ENCODE data around the gene MRC2. TPM values are rescaled to one million over a fixed set of nuclear protein-coding genes. Genes with fewer than 3 reads are reported as not detected.

MRC2 gene
- total and polyA plus RNA-seq, 9 of the 15 experiments (the other 6 are each of a cell fraction or from before 2014, with no cell fraction given) = 0.28 to 11.5 (median 6.6) TPM

GRCh38 chr17:62692721-62693431 lies 65.4 kb downstream of the MRC2 start (continued):
- TF ChIP-seq REST (IDR thresholded peaks at IDR 0.05; ENCODE audit: borderline replicate concordance) (peak; percentile 50; the same call in 1 of the 2 replicates), REST (CRISPR knock-in tag; IDR thresholded peaks at IDR 0.05; ENCODE audit: low read depth) (no peak), RFX7 (CRISPR knock-in tag; IDR thresholded peaks at IDR 0.05) (no peak), EP300 (IDR thresholded peaks at IDR 0.05; ENCODE audit: low read length) (peak; percentile 47; the same call in 1 of the 2 replicates), ZSCAN32 (CRISPR knock-in tag; IDR thresholded peaks at IDR 0.05) (no peak), ZNF407 (IDR thresholded peaks at IDR 0.05; ENCODE audit: low read depth) (no peak), TCF3 (CRISPR knock-in tag; IDR thresholded peaks at IDR 0.05) (peak; percentile 88)

All from K562 (cell line).